GM12801 (cell line): ENCODE measurements around the gene CRTAC1.

Experiments
- TF ChIP-seq, protein P1 (sequence below): IDR thresholded peaks from one replicate; pipeline ENCODE4 v1.5.1; 2011; ENCODE audit warnings: control low read depth; ENCODE audit not compliant: insufficient read length; ENCODE audit errors: extremely low read depth

Gene CRTAC1

DNA sequence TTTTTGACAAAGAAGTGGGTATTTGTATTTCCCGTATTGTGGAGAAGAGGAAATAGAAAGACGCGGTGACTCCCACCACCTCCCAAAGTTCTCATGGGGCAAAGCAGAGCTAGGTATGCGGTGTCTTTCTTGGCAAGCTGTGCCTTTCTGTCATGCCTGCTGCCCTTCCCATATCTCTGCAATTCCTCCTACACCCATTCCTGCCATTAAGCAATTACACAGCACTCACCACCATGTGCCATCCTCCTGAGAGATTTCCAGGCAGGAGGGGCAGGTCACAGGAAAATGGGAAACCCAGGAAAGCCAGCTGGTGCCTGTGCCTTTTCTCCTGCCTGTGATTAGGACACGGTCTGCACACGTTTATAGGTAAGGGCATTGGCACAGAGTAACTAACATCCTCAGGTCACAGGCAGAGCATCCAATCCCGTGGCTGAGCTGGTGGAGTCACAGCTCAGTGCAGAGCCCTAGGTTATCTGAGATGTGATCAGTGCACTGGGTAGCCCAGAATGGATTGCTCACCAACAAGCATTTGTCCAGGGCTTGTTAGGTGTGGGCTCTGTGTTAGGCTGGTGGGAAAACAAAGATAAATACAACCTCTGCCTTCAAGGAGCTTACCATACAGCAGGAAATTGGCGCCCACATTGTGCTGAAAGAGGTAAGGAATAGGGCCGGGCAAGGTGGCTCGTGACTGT is 9.4 kb upstream of the CRTAC1 start:
- TF ChIP-seq, protein P1, sequence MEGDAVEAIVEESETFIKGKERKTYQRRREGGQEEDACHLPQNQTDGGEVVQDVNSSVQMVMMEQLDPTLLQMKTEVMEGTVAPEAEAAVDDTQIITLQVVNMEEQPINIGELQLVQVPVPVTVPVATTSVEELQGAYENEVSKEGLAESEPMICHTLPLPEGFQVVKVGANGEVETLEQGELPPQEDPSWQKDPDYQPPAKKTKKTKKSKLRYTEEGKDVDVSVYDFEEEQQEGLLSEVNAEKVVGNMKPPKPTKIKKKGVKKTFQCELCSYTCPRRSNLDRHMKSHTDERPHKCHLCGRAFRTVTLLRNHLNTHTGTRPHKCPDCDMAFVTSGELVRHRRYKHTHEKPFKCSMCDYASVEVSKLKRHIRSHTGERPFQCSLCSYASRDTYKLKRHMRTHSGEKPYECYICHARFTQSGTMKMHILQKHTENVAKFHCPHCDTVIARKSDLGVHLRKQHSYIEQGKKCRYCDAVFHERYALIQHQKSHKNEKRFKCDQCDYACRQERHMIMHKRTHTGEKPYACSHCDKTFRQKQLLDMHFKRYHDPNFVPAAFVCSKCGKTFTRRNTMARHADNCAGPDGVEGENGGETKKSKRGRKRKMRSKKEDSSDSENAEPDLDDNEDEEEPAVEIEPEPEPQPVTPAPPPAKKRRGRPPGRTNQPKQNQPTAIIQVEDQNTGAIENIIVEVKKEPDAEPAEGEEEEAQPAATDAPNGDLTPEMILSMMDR = no peak

- TF ChIP-seq, protein P1 = no peak
These were observed 7.9 kb upstream of the CRTAC1 start for GRCh38 chr10:98038288-98038687.

GRCh38 chr10:98035599-98035998 is 5.2 kb upstream of the CRTAC1 start:
- TF ChIP-seq, protein P1 = no peak

DNA sequence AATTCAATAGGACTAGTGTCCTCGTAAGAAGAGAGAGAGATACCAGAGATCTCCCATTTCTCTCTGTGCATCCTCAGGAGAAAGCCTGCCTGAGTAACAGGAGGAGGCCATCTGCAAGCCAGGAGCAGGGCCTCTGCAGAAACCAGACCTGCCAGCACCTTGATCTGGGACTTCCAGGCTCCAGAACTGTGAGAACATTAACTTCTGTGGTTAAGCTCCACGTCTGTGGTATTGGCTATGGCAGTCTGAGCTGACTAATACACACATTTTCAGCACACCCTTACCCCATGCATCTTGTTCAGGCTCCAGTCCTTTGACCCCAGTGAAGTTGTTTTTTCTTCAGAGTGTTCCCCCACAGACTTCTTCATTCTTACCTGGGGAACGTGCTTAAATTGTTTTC is 3.1 kb upstream of the CRTAC1 start:
- TF ChIP-seq, protein P1 = no peak

- TF ChIP-seq, protein P1 = no peak
These were observed 1.0 kb upstream of the CRTAC1 start for GRCh38 chr10:98031440-98031839.

DNA sequence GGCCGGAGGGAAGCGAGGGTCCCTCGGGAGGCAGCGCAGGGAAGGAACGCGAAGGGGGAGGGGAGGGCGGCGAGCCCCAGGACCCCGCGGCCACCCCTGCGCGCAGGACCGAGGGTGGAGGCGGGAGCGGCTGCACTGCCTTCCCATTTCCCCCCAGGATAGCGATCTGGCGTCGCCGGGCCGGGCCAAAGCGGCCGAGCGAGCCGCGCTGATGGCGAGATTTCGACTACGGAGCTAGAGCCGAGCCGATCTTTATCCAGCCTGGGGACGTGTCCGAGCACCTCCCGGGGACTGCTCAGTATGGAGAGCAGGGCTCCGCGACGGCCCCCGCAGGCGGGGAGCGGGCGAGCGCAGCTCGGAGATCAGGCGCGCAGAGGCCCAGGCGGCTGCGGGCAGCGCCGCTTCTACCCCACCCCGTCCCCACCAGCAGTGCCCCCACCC is 590 bp upstream of the CRTAC1 start:
- TF ChIP-seq, protein P1 = no peak

DNA sequence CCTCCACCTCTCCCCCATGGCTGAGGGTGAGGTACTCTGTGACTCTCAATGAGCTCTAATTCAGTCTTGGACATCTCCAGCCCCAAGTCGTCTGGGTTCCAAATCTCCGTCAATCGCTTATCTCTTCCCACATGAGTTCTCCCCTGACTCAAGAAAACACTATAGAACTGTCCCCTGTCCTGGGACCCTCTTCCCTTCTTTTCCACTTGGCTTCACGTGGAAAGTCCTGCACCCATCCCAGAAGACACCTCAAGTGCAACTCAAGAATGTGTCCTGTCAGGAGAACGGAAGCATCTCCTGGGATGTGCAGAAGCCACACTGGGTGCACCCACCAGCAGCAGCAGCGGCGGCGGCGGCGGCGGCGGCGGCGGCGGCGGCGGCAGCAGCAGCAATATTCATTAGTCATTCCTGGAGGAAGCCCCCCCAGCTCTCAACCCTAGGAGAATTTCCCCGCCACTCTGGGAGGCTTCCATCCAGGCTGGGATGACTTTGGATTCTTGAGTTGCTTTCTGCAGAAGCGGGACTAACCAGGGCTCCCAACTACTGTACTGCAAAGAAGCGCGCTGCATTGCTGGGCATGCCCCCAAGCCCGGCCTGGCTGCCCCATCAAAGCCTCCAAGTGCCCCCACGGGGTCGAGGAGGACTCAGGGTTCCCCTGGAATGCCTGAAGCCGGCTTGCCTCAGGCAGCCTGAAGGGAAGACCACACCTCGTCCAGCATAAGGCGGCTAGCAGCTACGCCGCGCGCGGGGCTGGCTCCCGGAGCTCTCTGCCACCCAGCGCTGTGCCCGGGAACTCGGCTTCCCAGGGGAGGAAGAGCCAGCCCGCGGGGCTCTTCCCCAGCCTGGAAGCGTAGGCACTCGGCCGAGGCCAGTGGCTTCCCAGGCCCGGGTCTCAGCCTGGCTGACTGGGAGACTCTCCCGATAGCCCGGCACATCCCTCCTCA is 1.0 kb downstream of the CRTAC1 start:
- TF ChIP-seq, protein P1 = no peak
